Neuronal stem cell (in vitro differentiated cells): ENCODE data around the gene NAALADL2.

Source experiments
- DNase-seq: peaks from one replicate; pipeline ENCODE4 v3.0.0-alpha.2; 2013; ENCODE audit warnings: low spot score
- H2AFZ ChIP-seq: one replicate; pipeline ENCODE4 v1.6.1; 2013; ENCODE audit warnings: mild to moderate bottlenecking, low read length, inconsistent platforms
- H2AK5ac ChIP-seq: 2 replicates; pipeline ENCODE4 v1.6.1; 2013; ENCODE audit warnings: low read depth, mild to moderate bottlenecking, inconsistent platforms, low read length, moderate library complexity, mixed read lengths
- H2BK120ac ChIP-seq: 2 replicates; pipeline ENCODE4 v1.6.1; 2013; ENCODE audit warnings: low read depth, mild to moderate bottlenecking, inconsistent platforms, low read length, moderate library complexity, mixed read lengths
- H2BK12ac ChIP-seq: one replicate; pipeline ENCODE4 v1.6.1; 2013; ENCODE audit warnings: low read length, inconsistent platforms
- H2BK15ac ChIP-seq: 2 replicates; pipeline ENCODE4 v1.6.1; 2013; ENCODE audit warnings: mild to moderate bottlenecking, low read length, inconsistent platforms, mixed read lengths
- H2BK5ac ChIP-seq: one replicate; pipeline ENCODE4 v1.6.1; 2013; ENCODE audit warnings: inconsistent platforms, mild to moderate bottlenecking, low read length, moderate library complexity
- H3K14ac ChIP-seq: one replicate; pipeline ENCODE4 v1.6.1; 2013; ENCODE audit warnings: low read length, inconsistent platforms
- H3K18ac ChIP-seq: 2 replicates; pipeline ENCODE4 v1.6.1; 2013; ENCODE audit warnings: low read length, inconsistent platforms
- H3K23ac ChIP-seq: 2 replicates; pipeline ENCODE4 v1.6.1; 2013; ENCODE audit warnings: low read depth, mild to moderate bottlenecking, mixed read lengths, low read length, inconsistent platforms; ENCODE audit not compliant: poor library complexity
- H3K27ac ChIP-seq: replicated peaks from 3 replicates; pipeline ENCODE4 v1.5.1; 2013; ENCODE audit warnings: low read length, inconsistent platforms
- H3K27me3 ChIP-seq, 3 experiments: 2 replicates each; pipeline ENCODE4 v1.6.1; 2013; ENCODE audit warnings: low read length in 3 of 3, mild to moderate bottlenecking in 2 of 3, inconsistent platforms in 1 of 3, low read depth in 1 of 3, mixed read lengths in 1 of 3, moderate library complexity in 1 of 3; ENCODE audit not compliant: control insufficient read depth in 3 of 3, insufficient read depth in 3 of 3
- H3K36me3 ChIP-seq, 2 donors: replicated peaks in 1 of 2; 2 replicates each; pipeline ENCODE4 v1.6.1; 2013; ENCODE audit warnings: low read length in 2 of 2; ENCODE audit not compliant: control insufficient read depth in 2 of 2, insufficient read depth in 2 of 2
- H3K4ac ChIP-seq: 2 replicates; pipeline ENCODE4 v1.6.1; 2013; ENCODE audit warnings: inconsistent platforms, mild to moderate bottlenecking, low read length, moderate library complexity
- H3K4me1 ChIP-seq, 2 donors: 1 replicate in 1 of 2; 2 replicates in 1 of 2; pipeline ENCODE4 v1.6.1; 2013; ENCODE audit warnings: low read length in 2 of 2, low read depth in 1 of 2; ENCODE audit not compliant: control insufficient read depth in 2 of 2, insufficient read depth in 1 of 2
- H3K4me2 ChIP-seq: one replicate; pipeline ENCODE4 v1.6.1; 2013; ENCODE audit warnings: mild to moderate bottlenecking, low read length, inconsistent platforms; ENCODE audit not compliant: insufficient read depth, poor library complexity, severe bottlenecking
- H3K4me3 ChIP-seq, 2 donors: 2 replicates each; pipeline ENCODE4 v1.5.1; 2013; ENCODE audit warnings: low read length in 2 of 2, mild to moderate bottlenecking in 2 of 2, inconsistent platforms in 1 of 2, moderate library complexity in 1 of 2
- H3K79me1 ChIP-seq: one replicate; pipeline ENCODE4 v1.6.1; 2013; ENCODE audit warnings: low read depth, mild to moderate bottlenecking, inconsistent platforms, low read length, moderate library complexity
- H3K9ac ChIP-seq: one replicate; pipeline ENCODE4 v1.6.1; 2013; ENCODE audit warnings: mild to moderate bottlenecking, low read depth, low read length, inconsistent platforms; ENCODE audit not compliant: poor library complexity
- H3K9me3 ChIP-seq, 2 donors: replicated peaks in 1 of 2; 2 replicates each; pipeline versions ENCODE3 to v1.6.1; 2013; ENCODE audit warnings: low read length in 2 of 2, mild to moderate bottlenecking in 2 of 2, inconsistent platforms in 1 of 2, low read depth in 1 of 2, mixed read lengths in 1 of 2, moderate library complexity in 1 of 2; ENCODE audit not compliant: control insufficient read depth in 2 of 2, insufficient read depth in 1 of 2
- H4K8ac ChIP-seq: one replicate; pipeline ENCODE4 v1.6.1; 2013; ENCODE audit warnings: low read depth, mild to moderate bottlenecking, inconsistent platforms, low read length, moderate library complexity
- H4K91ac ChIP-seq: one replicate; pipeline ENCODE4 v1.6.1; 2013; ENCODE audit warnings: low read length, low read depth, mild to moderate bottlenecking, inconsistent platforms; ENCODE audit not compliant: poor library complexity
- WGBS, 2 donors: extraction: QIAGEN DNeasy Blood & Tissue Kit; methylation state at CpG; one replicate each; pipeline ENCODE4 v1.1.7; 2013; ENCODE audit warnings: missing lambda C conversion rate in 2 of 2, mixed read lengths in 1 of 2; ENCODE audit not compliant: insufficient read length in 2 of 2, insufficient replicate concordance in 1 of 2; ENCODE audit errors: extremely low coverage in 2 of 2; 5-methylcytosine and 5-hydroxymethylcytosine counted together

The NAALADL2 gene

DNA sequence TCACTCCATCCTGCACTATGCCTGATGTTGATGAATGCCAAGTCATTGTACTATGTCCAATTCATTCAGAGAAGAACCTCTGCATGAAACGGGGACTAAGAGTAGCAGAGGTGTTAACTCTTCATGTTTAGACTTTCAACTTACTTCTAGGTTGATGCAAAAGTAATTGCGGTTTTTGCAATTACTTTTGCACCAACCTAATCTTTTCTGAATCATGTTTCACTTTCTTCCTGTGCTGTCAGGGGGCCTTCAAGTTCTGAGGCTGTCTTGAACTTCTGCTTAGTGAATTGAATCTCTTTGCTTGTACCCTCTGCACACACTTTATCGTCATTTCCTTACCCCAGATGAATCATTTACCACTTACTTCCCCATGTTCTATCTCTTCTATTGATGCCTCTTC, 636.2 kb downstream of the NAALADL2 start:
- no peak overlapping the region for H2BK120ac ChIP-seq
- H3K4me3 ChIP-seq: no peak overlapping the region
- no peaks in the 10 kb centered on the region for H3K4me1 ChIP-seq
- H3K79me1 ChIP-seq: no peaks in the 10 kb centered on the region
- H3K4ac ChIP-seq: no peak overlapping the region
- H3K27ac ChIP-seq: no peak overlapping the region
- H4K8ac ChIP-seq: no peak overlapping the region
- WGBS, 2 donors: no CpG with 5 or more reads among the region's 3 CpGs
- peak overlapping the region; percentile 19 for H2AFZ ChIP-seq
- no peak overlapping the region for H2AK5ac ChIP-seq
- no peak overlapping the region for H3K23ac ChIP-seq
- no peak overlapping the region for H2BK12ac ChIP-seq
- H3K36me3 ChIP-seq: no peaks in the 10 kb centered on the region
- H2BK5ac ChIP-seq: no peak overlapping the region
- H3K9ac ChIP-seq: no peak overlapping the region
- no peak overlapping the region for H3K4me2 ChIP-seq
- no peak overlapping the region for H3K14ac ChIP-seq
- H4K91ac ChIP-seq: no peak overlapping the region
- DNase-seq: no peak
- no peak overlapping the region for H3K18ac ChIP-seq
- no peaks in the 10 kb centered on the region for H3K9me3 ChIP-seq
- no peaks in the 10 kb centered on the region for H3K27me3 ChIP-seq
- no peak overlapping the region for H2BK15ac ChIP-seq

DNA sequence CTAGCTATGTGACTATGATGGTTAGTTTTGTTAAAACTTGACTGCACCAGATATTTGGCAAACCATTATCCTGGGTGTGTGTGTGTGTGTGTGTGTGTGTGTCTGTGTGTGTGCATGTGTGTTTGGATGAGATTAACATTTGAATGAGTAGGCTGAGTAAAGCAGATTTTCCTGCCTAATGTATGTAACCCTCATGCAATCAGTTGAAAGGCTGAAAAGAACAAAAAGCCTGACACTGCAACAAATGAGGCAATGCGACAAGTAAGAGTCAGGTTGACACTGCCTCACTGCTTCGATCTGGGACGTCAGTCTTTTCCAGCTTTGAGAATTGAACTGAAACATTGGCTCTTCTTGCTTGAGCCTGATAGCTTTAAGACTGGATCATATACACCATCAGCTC, 643.0 kb downstream of the NAALADL2 start:
- Histone ChIP-seq H3K27me3 (no peaks in the 10 kb centered on the region), H3K23ac (no peak overlapping the region), H2AK5ac (no peak overlapping the region), H2BK120ac (no peak overlapping the region), H3K9me3 (peaks cover 0 to 14% of the 10 kb centered on the region in 2 donors), H2AFZ (peak overlapping the region; percentile 50), H3K9ac (no peak overlapping the region), H3K36me3 (no peaks in the 10 kb centered on the region), H3K4me1 (peaks cover 0 to 9% of the 10 kb centered on the region in 2 donors), H3K14ac (no peak overlapping the region), H2BK15ac (no peak overlapping the region), H3K18ac (no peak overlapping the region), H4K91ac (no peak overlapping the region), H3K79me1 (no peaks in the 10 kb centered on the region), H3K27ac (no peak overlapping the region), H4K8ac (no peak overlapping the region), H3K4me3 (no peak overlapping the region), H3K4me2 (no peak overlapping the region), H3K4ac (no peak overlapping the region), H2BK5ac (no peak overlapping the region), H2BK12ac (no peak overlapping the region)
- no peak for DNase-seq
- WGBS, 2 donors: no CpG with 5 or more reads among the region's 3 CpGs

DNA sequence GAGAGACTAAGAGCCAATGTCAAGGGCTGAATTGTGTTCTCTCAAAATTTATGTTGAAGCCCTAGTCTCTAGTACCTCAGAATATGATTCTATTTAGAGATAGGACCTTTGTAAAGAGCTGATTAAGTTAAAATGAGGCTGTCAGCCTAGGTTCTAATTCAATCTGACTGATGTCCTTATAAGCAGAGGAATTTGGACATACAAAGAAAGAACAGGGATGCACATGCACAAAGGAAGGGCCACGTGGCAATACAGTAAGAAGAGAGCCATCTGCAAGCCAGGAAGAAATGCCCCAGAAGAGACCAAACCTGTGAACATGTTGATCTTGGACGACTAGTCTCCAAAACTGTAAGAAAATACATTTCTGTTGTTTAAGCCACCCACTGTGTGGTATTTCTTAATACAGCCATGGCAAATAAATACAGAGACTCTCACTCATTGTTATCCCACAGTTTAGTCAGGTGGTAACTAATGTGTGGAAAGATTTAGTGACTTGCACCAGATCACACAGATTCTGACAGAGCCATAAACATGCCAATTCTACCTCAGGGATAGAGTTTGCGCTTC, 652.2 kb downstream of the NAALADL2 start:
- Histone ChIP-seq H2BK15ac (no peak overlapping the region), H3K9ac (no peak overlapping the region), H3K27ac (no peak overlapping the region), H2AFZ (no peak overlapping the region), H3K4ac (no peak overlapping the region), H2BK120ac (no peak overlapping the region), H3K18ac (no peak overlapping the region), H3K4me1 (peaks cover 7 to 16% of the 10 kb centered on the region in 2 donors), H3K36me3 (no peaks in the 10 kb centered on the region), H3K23ac (no peak overlapping the region), H3K79me1 (no peaks in the 10 kb centered on the region), H3K14ac (no peak overlapping the region), H2BK12ac (no peak overlapping the region), H3K4me3 (no peak overlapping the region), H3K4me2 (no peak overlapping the region), H3K27me3 (no peaks in the 10 kb centered on the region), H4K91ac (no peak overlapping the region), H2BK5ac (no peak overlapping the region), H3K9me3 (peaks cover 0 to 34% of the 10 kb centered on the region in 2 donors), H4K8ac (no peak overlapping the region), H2AK5ac (no peak overlapping the region)
- WGBS, 2 donors: no CpG with 5 or more reads among the region's 3 CpGs
- DNase-seq: no peak

DNA sequence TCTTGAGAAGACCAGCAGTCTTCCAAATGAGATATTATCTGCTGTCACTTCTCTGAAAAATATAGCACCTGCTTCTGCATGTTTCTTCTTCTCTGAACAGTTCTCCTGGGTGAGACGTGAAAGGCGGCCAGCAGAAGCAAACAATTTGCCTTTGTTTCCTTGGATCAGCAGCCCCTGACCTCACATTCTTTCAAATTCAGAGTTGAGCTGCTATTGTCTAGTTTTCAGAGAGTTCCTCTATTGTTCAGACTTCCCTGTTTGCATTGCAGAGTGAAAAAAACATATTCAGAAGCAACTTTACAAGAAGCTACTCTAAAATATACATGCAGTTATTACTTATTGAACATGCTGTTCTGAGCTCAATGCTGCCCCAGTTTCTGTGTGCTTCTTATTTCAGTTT, 653.6 kb downstream of the NAALADL2 start:
- H2BK5ac ChIP-seq: no peak overlapping the region
- H4K8ac ChIP-seq: no peak overlapping the region

More for the DNA sequence above, 653.6 kb downstream of the NAALADL2 start:
- Histone ChIP-seq H2AFZ (no peak overlapping the region), H3K18ac (no peak overlapping the region), H3K4ac (no peak overlapping the region), H3K79me1 (no peaks in the 10 kb centered on the region), H3K27me3 (no peaks in the 10 kb centered on the region), H2BK120ac (no peak overlapping the region), H3K9ac (no peak overlapping the region), H4K91ac (no peak overlapping the region), H3K4me1 (peaks cover 7 to 16% of the 10 kb centered on the region in 2 donors), H3K4me2 (peak overlapping the region; percentile 43), H2AK5ac (no peak overlapping the region), H3K36me3 (no peaks in the 10 kb centered on the region), H3K14ac (no peak overlapping the region), H3K27ac (no peak overlapping the region), H2BK12ac (no peak overlapping the region), H3K4me3 (no peak overlapping the region), H3K9me3 (peaks cover 0 to 32% of the 10 kb centered on the region in 2 donors), H3K23ac (no peak overlapping the region), H2BK15ac (no peak overlapping the region)
- no CpG with 5 or more reads among the region's 2 CpGs for WGBS, 2 donors
- peak; percentile 49 for DNase-seq
